HepG2 (cell line): ENCODE data around the gene PRR35. TPM values are rescaled to one million over a fixed set of nuclear protein-coding genes. Genes with fewer than 3 reads are reported as not detected.

Source experiments
- ATAC-seq: fragments of 200-7000 bp; cut with Tn5 transposase; 3 replicates; pipeline ENCODE4 v1.9.1; 2020; ENCODE audit warnings: mild to moderate bottlenecking, moderate library complexity
- BruUV-seq: library from RNA; stranded (reverse); fragments of 400-500 nt; replicated peaks from 2 replicates; lab custom pipeline; 2021; lab: Mats Ljungman, UMichigan
- CTCF ChIA-PET: fragments of 300-600 bp; formaldehyde crosslinking; extraction: SDS; loops from one replicate; lab custom pipeline; 2021; ENCODE audit warnings: low total read pairs, inconsistent platforms, low intra/inter-chr PET ratio; lab: Yijun Ruan, JAX
- POLR2A ChIA-PET: fragments of 350-600 bp; sonication (Branson Sonifier 250); formaldehyde crosslinking; loops from one replicate; lab custom pipeline; 2020; ENCODE audit warnings: antibody characterized with exemption, inconsistent platforms; lab: Yijun Ruan, JAX
- DNase-seq: peaks from one replicate; pipeline ENCODE4 v3.0.0-alpha.2; 2015; ENCODE audit warnings: low spot score
- FAIRE-seq: peaks from 3 replicates; lab custom pipeline; 2011; peaks lifted over from hg19 to GRCh38; lab: Jason Lieb, UNC
- H2AFZ ChIP-seq: one replicate; pipeline ENCODE4 v1.6.1; 2011; ENCODE audit warnings: low read length, inconsistent platforms
- H3K27ac ChIP-seq: fragments of 300-600 bp; 3 replicates; pipeline ENCODE4 v1.8.0; 2011; ENCODE audit warnings: mixed run types, mild to moderate bottlenecking, mixed read lengths, low read length, inconsistent platforms; ENCODE audit not compliant: insufficient read depth; ENCODE audit errors: extremely low read length
- H3K27me3 ChIP-seq, 2 experiments: fragments of 200-600 bp in 1 of 2; 2 replicates in 1 of 2; 3 replicates in 1 of 2; pipeline versions ENCODE4 v1.6.0 to v1.8.0; 2011; ENCODE audit warnings: low read length in 2 of 2, mild to moderate bottlenecking in 2 of 2, moderate library complexity in 2 of 2, inconsistent platforms in 1 of 2; ENCODE audit not compliant: insufficient read depth in 2 of 2, control insufficient read depth in 1 of 2
- H3K36me3 ChIP-seq, 2 experiments: fragments of 200-600 bp in 1 of 2; replicated peaks in 1 of 2; 2 replicates in 1 of 2; 3 replicates in 1 of 2; pipeline versions ENCODE4 v1.5.1 to v1.8.0; 2011; ENCODE audit warnings: low read length in 2 of 2, inconsistent platforms in 1 of 2; ENCODE audit not compliant: insufficient read depth in 2 of 2, control insufficient read depth in 1 of 2
- H3K4me1 ChIP-seq: 2 replicates; pipeline ENCODE4 v1.5.1; 2012; ENCODE audit warnings: low read length, inconsistent platforms; ENCODE audit not compliant: insufficient read depth
- H3K4me2 ChIP-seq: 2 replicates; pipeline ENCODE4 v1.6.0; 2011; ENCODE audit warnings: low read depth, low read length, inconsistent platforms
- H3K4me3 ChIP-seq, 3 experiments: fragments of 200-600 bp in 1 of 3; sonication (generic), shearing (Covaris generic) in 1 of 3; replicated peaks in 1 of 3; 2 replicates each; pipeline ENCODE4 v1.5.1; 2011 to 2016; ENCODE audit warnings: low read length in 3 of 3, inconsistent platforms in 2 of 3, low read depth in 2 of 3, mild to moderate bottlenecking in 2 of 3, control low read depth in 1 of 3, mixed read lengths in 1 of 3; ENCODE audit not compliant: insufficient read depth in 1 of 3
- H3K79me2 ChIP-seq: one replicate; pipeline ENCODE4 v1.6.1; 2011; ENCODE audit warnings: low read length, inconsistent platforms; ENCODE audit not compliant: insufficient read depth
- H3K9ac ChIP-seq: 2 replicates; pipeline ENCODE4 v1.6.0; 2011; ENCODE audit warnings: mild to moderate bottlenecking, low read depth, low read length, inconsistent platforms; ENCODE audit not compliant: insufficient read depth
- H3K9me3 ChIP-seq: 2 replicates; pipeline ENCODE4 v1.5.1; 2012; ENCODE audit warnings: mild to moderate bottlenecking, low read length
- H4K20me1 ChIP-seq: 2 replicates; pipeline ENCODE4 v1.6.0; 2011; ENCODE audit warnings: inconsistent platforms, mild to moderate bottlenecking, low read length, moderate library complexity; ENCODE audit not compliant: insufficient read depth
- FOXM1 ChIP-seq: sonication (generic); formaldehyde crosslinking; IDR thresholded peaks from 2 replicates; pipeline ENCODE4 v1.5.0; 2020; ENCODE audit warnings: missing genetic modification reagents
- GABPB1 ChIP-seq: IDR thresholded peaks from 2 replicates; pipeline ENCODE4 v1.6.1; 2016; ENCODE audit warnings: mild to moderate bottlenecking, missing genetic modification reagents, moderate library complexity, missing compliant biosample characterization
- KDM4B ChIP-seq: sonication (generic); formaldehyde crosslinking; IDR thresholded peaks from 2 replicates; pipeline ENCODE4 v1.4.0; 2020; ENCODE audit warnings: missing genetic modification reagents
- KDM5B ChIP-seq: sonication (generic); formaldehyde crosslinking; IDR thresholded peaks from 2 replicates; pipeline ENCODE4 v1.4.0; 2020; ENCODE audit warnings: missing genetic modification reagents, mild to moderate bottlenecking, borderline replicate concordance
- MYC ChIP-seq: sonication (generic); formaldehyde crosslinking; IDR thresholded peaks from 2 replicates; pipeline ENCODE4 v1.9.0; 2021; ENCODE audit warnings: missing genetic modification reagents, borderline replicate concordance
- NR3C1 ChIP-seq: sonication (generic); formaldehyde crosslinking; IDR thresholded peaks from 2 replicates; pipeline ENCODE4 v1.4.0; 2020; ENCODE audit warnings: missing genetic modification reagents
- POLR2A ChIP-seq, 2 experiments: IDR thresholded peaks; 2 replicates each; pipeline ENCODE4 v1.6.1; 2011; ENCODE audit warnings: low read depth in 2 of 2, low read length in 2 of 2, mild to moderate bottlenecking in 1 of 2, moderate library complexity in 1 of 2; ENCODE audit not compliant: insufficient read depth in 1 of 2
- RBFOX2 ChIP-seq: fragments of 200-400 bp; formaldehyde crosslinking; IDR thresholded peaks from 2 replicates; pipeline ENCODE4 v1.6.1; 2017; ENCODE audit warnings: low read depth, mild to moderate bottlenecking, low read length
- RBM22 ChIP-seq: fragments of 200-400 bp; formaldehyde crosslinking; optimal IDR thresholded peaks from 2 replicates; pipeline ENCODE3; 2017; ENCODE audit warnings: mild to moderate bottlenecking, low read length, moderate library complexity
- RXRA ChIP-seq: sonication (generic); formaldehyde crosslinking; IDR thresholded peaks from 2 replicates; pipeline ENCODE4 v1.5.1; 2020; ENCODE audit warnings: missing genetic modification reagents
- SSRP1 ChIP-seq: IDR thresholded peaks from 2 replicates; pipeline ENCODE4 v1.6.1; 2016; ENCODE audit warnings: control low read depth
- TAF1 ChIP-seq: sonication (generic); formaldehyde crosslinking; IDR thresholded peaks from 2 replicates; pipeline ENCODE4 v1.4.0; 2020; ENCODE audit warnings: missing genetic modification reagents
- TCF7 ChIP-seq: sonication (generic); IDR thresholded peaks from 2 replicates; pipeline ENCODE4 v1.6.1; 2016; ENCODE audit warnings: antibody characterized with exemption, low read depth
- ZBTB1 ChIP-seq: sonication (generic); formaldehyde crosslinking; IDR thresholded peaks from 2 replicates; pipeline ENCODE4 v1.4.0; 2020; ENCODE audit warnings: missing genetic modification reagents, borderline replicate concordance
- ZNF136 ChIP-seq: sonication (generic); formaldehyde crosslinking; IDR thresholded peaks from 2 replicates; pipeline ENCODE4 v1.8.1; 2022; ENCODE audit warnings: low read depth, mild to moderate bottlenecking, moderate library complexity, missing genetic modification reagents
- ZNF446 ChIP-seq: sonication (generic); formaldehyde crosslinking; IDR thresholded peaks from 2 replicates; pipeline ENCODE4 v1.5.0; 2020; ENCODE audit warnings: mild to moderate bottlenecking, missing genetic modification reagents
- ZNF589 ChIP-seq: sonication (generic); formaldehyde crosslinking; conservative IDR thresholded peaks from 2 replicates; pipeline ENCODE4 v1.8.0; 2022; ENCODE audit warnings: mild to moderate bottlenecking, moderate library complexity, missing genetic modification reagents
- ZNF879 ChIP-seq: sonication (generic); formaldehyde crosslinking; IDR thresholded peaks from 2 replicates; pipeline ENCODE4 v1.8.1; 2023; ENCODE audit warnings: missing genetic modification reagents
- ZSCAN20 ChIP-seq: sonication (generic); formaldehyde crosslinking; IDR thresholded peaks from 2 replicates; pipeline ENCODE4 v1.4.0; 2020; ENCODE audit warnings: missing genetic modification reagents, mild to moderate bottlenecking, borderline replicate concordance
- ZSCAN22 ChIP-seq: sonication (generic); formaldehyde crosslinking; IDR thresholded peaks from 2 replicates; pipeline ENCODE4 v1.4.0; 2020; ENCODE audit warnings: mild to moderate bottlenecking, missing genetic modification reagents
- WGBS: methylation state at CpG from one replicate; pipeline ENCODE4 v1.1.6; 2017; ENCODE audit warnings: low lambda C conversion rate; 5-methylcytosine and 5-hydroxymethylcytosine counted together
- in situ Hi-C: cut with HindIII; loops from 2 replicates; pipeline ENCODE4 v1.10.0; 2017; ENCODE audit warnings: low pct_unique_long_range_greater_than_20kb; ENCODE audit not compliant: extremely low pct_ligation_motif_present
- intact Hi-C: fragments of 100-400 bp; cut with micrococcal nuclease; formaldehyde crosslinking; loops from one replicate; pipeline ENCODE4 v1.10.0; 2022; ENCODE audit not compliant: unreplicated experiment
- polyA plus RNA-seq, 8 experiments: library from polyadenylated mRNA; depleted of rRNA in 3 of 8; stranded (reverse) in 7 of 8; unstranded in 1 of 8; fragments of >200 nt; fragmentation: Illumina TruSeq in 4 of 8; extraction: Trizol in 4 of 8; gene quantifications; 2 replicates each; pipeline versions ENCODE4 v1.2.1 to v1.2.3, GENCODE V29; 2011 to 2016; ENCODE audit warnings: low read depth in 4 of 8, missing spikeins in 1 of 8, mixed read lengths in 1 of 8; ENCODE audit not compliant: insufficient read depth in 1 of 8
- total RNA-seq, 5 experiments: library from RNA; depleted of rRNA; stranded (reverse); fragments of >200 nt; fragmentation: Illumina TruSeq; extraction: Trizol; gene quantifications; 2 replicates each; pipeline ENCODE4 v1.2.3, GENCODE V29; 2016; ENCODE audit warnings: low read depth in 1 of 5
- TF ChIP-seq, protein P1 (sequence below): sonication (generic); formaldehyde crosslinking; IDR thresholded peaks from 2 replicates; pipeline ENCODE4 v1.4.0; 2020; ENCODE audit warnings: mild to moderate bottlenecking, missing genetic modification reagents
- TF ChIP-seq, protein P2 (sequence below): sonication (generic); formaldehyde crosslinking; IDR thresholded peaks from 2 replicates; pipeline ENCODE4 v1.4.0; 2020; ENCODE audit warnings: mild to moderate bottlenecking, missing genetic modification reagents

PRR35 gene
- total and polyA plus RNA-seq, 2 of the 13 experiments (the other 11 are each of a cell fraction or from before 2014, with no cell fraction given) = 0.07 to 0.16 TPM

DNA sequence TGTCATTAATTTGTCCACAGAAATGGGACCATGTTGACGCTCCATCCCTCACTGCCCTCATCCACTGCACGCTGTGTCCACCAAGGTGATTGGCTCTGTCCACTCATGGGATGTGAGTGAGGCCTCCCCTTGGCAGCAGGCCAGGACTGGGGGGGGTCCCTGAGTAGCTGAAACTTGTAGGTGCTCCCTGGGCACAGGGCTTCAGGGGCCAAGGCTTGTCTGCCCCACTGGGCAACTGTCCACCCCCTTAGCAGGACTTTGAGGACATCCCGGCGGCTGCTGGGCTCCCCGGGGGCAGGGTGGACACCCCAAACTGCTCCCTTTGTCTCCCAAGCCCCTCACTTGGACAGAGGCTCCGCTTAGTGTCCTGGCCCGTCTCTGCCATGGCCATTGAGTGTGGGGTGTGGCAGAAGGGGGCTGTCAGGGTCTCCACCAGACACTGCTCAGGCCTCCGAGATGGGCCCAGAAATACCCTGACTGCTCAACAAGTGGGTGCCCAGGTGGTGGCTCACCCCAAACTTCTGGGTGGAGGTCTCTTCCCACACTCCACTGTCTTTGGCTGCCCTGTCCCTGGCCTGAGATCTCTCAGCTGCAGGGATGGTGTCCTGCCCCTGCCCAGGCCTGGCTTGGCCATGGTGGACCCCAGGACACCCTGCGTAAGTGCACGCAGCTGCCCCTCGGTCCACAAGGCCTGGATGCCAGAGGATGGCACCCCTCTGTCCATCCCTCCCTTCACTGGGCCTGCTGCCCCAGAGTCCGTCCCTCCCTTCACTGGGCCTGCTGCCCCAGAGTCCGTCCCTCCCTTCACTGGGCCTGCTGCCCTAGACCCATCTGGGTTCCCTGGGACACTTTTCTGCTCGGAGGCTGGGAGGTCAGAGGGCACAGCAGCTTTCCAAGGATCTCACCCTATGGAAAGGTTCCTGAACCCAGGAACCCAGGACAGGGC is 26.7 kb downstream of the PRR35 start:
- H3K27me3 ChIP-seq = no peaks in the 10 kb centered on the region
- POLR2A ChIA-PET = interaction anchor here (1.0 kb wide), 2 partner anchors 28 to 42 kb away, joined by 3 read pairs; no protein-coding TSS in a partner anchor
- peaks cover 47% of the 10 kb centered on the region for H3K4me1 ChIP-seq
- H2AFZ ChIP-seq = no peak overlapping the region
- FAIRE-seq = no peak
- in situ Hi-C loops = no loop called here
- peak overlapping the region; percentile 95 for H3K4me2 ChIP-seq
- WGBS = 85% methylated on average over 7 of the region's 14 CpGs
- DNase-seq = no peak
- no peak for ATAC-seq
- H4K20me1 ChIP-seq = peaks cover 14% of the 10 kb centered on the region; the same call in 1 of the 2 replicates
- no peaks in the 10 kb centered on the region for H3K36me3 ChIP-seq
- no peak overlapping the region for H3K27ac ChIP-seq
- H3K9me3 ChIP-seq = no peaks in the 10 kb centered on the region
- CTCF ChIA-PET = no interaction called here
- intact Hi-C loops = loop anchor here (10.0 kb wide), 1 partner anchor 58 kb away; the partner anchor contains the start of genes MCRIP2 and WDR90
- H3K9ac ChIP-seq = no peak overlapping the region
- H3K4me3 ChIP-seq = 0 out of 6 replicates have a peak overlapping the region, but pooled peaks of 1 of the 3 experiments have one; percentile 19
- no TSS peak for BruUV-seq
- peaks cover 25% of the 10 kb centered on the region for H3K79me2 ChIP-seq
- 0 out of 2 replicates have a peak, but pooled peaks have one; percentile 21 for TF ChIP-seq GABPB1 (CRISPR knock-in tag)
- peak; percentile 61 for TF ChIP-seq RBM22
- TF ChIP-seq POLR2A (IDR thresholded peaks at IDR 0.05; ENCODE audit: insufficient read depth in 1 of 2, low read depth in 2 of 2, low read length in 2 of 2) = peak; percentile 25 to 67; a peak in 2 of 4 replicates
- TF ChIP-seq SSRP1 (CRISPR knock-in tag) = 0 out of 2 replicates have a peak, but pooled peaks have one; percentile 17
- TF ChIP-seq NR3C1 = no peak
- TF ChIP-seq, protein P1, sequence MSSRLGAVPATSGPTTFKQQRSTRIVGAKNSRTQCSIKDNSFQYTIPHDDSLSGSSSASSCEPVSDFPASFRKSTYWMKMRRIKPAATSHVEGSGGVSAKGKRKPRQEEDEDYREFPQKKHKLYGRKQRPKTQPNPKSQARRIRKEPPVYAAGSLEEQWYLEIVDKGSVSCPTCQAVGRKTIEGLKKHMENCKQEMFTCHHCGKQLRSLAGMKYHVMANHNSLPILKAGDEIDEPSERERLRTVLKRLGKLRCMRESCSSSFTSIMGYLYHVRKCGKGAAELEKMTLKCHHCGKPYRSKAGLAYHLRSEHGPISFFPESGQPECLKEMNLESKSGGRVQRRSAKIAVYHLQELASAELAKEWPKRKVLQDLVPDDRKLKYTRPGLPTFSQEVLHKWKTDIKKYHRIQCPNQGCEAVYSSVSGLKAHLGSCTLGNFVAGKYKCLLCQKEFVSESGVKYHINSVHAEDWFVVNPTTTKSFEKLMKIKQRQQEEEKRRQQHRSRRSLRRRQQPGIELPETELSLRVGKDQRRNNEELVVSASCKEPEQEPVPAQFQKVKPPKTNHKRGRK (CRISPR knock-in tag) = no peak
- no peak for TF ChIP-seq KDM4B (CRISPR knock-in tag)
- no peak for TF ChIP-seq ZSCAN20 (CRISPR knock-in tag)
- TF ChIP-seq RBFOX2 = 0 out of 2 replicates have a peak, but pooled peaks have one; percentile 32
- TF ChIP-seq MYC (CRISPR knock-in tag) = no peak
- TF ChIP-seq ZNF879 (CRISPR knock-in tag) = no peak
- no peak for TF ChIP-seq FOXM1 (CRISPR knock-in tag)
- TF ChIP-seq TAF1 (CRISPR knock-in tag) = 0 out of 2 replicates have a peak, but pooled peaks have one; percentile 26
- TF ChIP-seq, protein P2, sequence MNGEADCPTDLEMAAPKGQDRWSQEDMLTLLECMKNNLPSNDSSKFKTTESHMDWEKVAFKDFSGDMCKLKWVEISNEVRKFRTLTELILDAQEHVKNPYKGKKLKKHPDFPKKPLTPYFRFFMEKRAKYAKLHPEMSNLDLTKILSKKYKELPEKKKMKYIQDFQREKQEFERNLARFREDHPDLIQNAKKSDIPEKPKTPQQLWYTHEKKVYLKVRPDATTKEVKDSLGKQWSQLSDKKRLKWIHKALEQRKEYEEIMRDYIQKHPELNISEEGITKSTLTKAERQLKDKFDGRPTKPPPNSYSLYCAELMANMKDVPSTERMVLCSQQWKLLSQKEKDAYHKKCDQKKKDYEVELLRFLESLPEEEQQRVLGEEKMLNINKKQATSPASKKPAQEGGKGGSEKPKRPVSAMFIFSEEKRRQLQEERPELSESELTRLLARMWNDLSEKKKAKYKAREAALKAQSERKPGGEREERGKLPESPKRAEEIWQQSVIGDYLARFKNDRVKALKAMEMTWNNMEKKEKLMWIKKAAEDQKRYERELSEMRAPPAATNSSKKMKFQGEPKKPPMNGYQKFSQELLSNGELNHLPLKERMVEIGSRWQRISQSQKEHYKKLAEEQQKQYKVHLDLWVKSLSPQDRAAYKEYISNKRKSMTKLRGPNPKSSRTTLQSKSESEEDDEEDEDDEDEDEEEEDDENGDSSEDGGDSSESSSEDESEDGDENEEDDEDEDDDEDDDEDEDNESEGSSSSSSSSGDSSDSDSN (CRISPR knock-in tag) = no peak; the same call in 1 of the 2 replicates
- TF ChIP-seq KDM5B (CRISPR knock-in tag) = no peak
- no peak for TF ChIP-seq ZNF136
- TF ChIP-seq TCF7 = no peak
- TF ChIP-seq ZNF589 (CRISPR knock-in tag) = no peak
- no peak for TF ChIP-seq ZBTB1 (CRISPR knock-in tag)
- TF ChIP-seq ZSCAN22 (CRISPR knock-in tag) = no peak
- TF ChIP-seq RXRA = 0 out of 2 replicates have a peak, but pooled peaks have one; percentile 21
- TF ChIP-seq ZNF446 (CRISPR knock-in tag) = no peak
